ENCODE measurements around the gene TTC33. TPM values are rescaled to one million over a fixed set of nuclear protein-coding genes. Genes with fewer than 3 reads are reported as not detected.

The TTC33 gene
- polyA plus RNA-seq, 1 of the 3 experiments (the other 2 are of a cell fraction): 2.2 TPM

GRCh38 chr5:40514976-40515375, 240.8 kb downstream of the TTC33 start:
- Histone ChIP-seq H3K36me3 (replicated peaks in 1 of 2; ENCODE audit: control insufficient read depth in 1 of 2, insufficient read depth in 2 of 2, low read length in 1 of 2) (no peaks in the 10 kb centered on the region), H3K4me3 (ENCODE audit: low read depth in 2 of 2, low read length in 1 of 2) (no peak overlapping the region), H3K4me1 (ENCODE audit: control insufficient read depth in 1 of 2, insufficient read depth in 2 of 2, low read depth in 1 of 2, low read length in 1 of 2) (no peaks in the 10 kb centered on the region), H2AFZ (ENCODE audit: low read depth) (no peak overlapping the region), H3K4me2 (no peak overlapping the region), H3F3A (replicated peaks; ENCODE audit: insufficient read depth) (no peaks in the 10 kb centered on the region), H3K9me2 (no peaks in the 10 kb centered on the region), H3K79me2 (ENCODE audit: insufficient read depth) (no peaks in the 10 kb centered on the region), H3K9me3 (no peaks in the 10 kb centered on the region), H3K27ac (ENCODE audit: low read depth in 2 of 2, low read length in 1 of 2) (no peak overlapping the region), H4K20me1 (ENCODE audit: insufficient read depth) (no peaks in the 10 kb centered on the region), H3K27me3 (ENCODE audit: insufficient read depth) (no peaks in the 10 kb centered on the region), H3K9ac (no peak overlapping the region)
- 8% methylated on average over 5 of the region's 5 CpGs for WGBS (ENCODE audit: low lambda C conversion rate)
- no peak for TF ChIP-seq NFIC (IDR thresholded peaks at IDR 0.05; ENCODE audit: borderline replicate concordance)
- no peak for TF ChIP-seq GABPA (IDR thresholded peaks at IDR 0.05; ENCODE audit: low read depth)
- TF ChIP-seq, protein P1, sequence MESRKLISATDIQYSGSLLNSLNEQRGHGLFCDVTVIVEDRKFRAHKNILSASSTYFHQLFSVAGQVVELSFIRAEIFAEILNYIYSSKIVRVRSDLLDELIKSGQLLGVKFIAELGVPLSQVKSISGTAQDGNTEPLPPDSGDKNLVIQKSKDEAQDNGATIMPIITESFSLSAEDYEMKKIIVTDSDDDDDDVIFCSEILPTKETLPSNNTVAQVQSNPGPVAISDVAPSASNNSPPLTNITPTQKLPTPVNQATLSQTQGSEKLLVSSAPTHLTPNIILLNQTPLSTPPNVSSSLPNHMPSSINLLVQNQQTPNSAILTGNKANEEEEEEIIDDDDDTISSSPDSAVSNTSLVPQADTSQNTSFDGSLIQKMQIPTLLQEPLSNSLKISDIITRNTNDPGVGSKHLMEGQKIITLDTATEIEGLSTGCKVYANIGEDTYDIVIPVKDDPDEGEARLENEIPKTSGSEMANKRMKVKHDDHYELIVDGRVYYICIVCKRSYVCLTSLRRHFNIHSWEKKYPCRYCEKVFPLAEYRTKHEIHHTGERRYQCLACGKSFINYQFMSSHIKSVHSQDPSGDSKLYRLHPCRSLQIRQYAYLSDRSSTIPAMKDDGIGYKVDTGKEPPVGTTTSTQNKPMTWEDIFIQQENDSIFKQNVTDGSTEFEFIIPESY (IDR thresholded peaks at IDR 0.05; ENCODE audit: borderline replicate concordance, low read depth): no peak
- TF ChIP-seq MXI1 (IDR thresholded peaks at IDR 0.05; ENCODE audit: low read depth, low read length): no peak
- TF ChIP-seq RXRA (IDR thresholded peaks at IDR 0.05; ENCODE audit: borderline replicate concordance, low read depth): no peak
- TF ChIP-seq POLR2AphosphoS5 (IDR thresholded peaks at IDR 0.05; ENCODE audit: low read depth, low read length): no peak
- TF ChIP-seq, protein P2, sequence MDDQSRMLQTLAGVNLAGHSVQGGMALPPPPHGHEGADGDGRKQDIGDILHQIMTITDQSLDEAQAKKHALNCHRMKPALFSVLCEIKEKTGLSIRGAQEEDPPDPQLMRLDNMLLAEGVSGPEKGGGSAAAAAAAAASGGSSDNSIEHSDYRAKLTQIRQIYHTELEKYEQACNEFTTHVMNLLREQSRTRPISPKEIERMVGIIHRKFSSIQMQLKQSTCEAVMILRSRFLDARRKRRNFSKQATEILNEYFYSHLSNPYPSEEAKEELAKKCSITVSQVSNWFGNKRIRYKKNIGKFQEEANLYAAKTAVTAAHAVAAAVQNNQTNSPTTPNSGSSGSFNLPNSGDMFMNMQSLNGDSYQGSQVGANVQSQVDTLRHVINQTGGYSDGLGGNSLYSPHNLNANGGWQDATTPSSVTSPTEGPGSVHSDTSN (IDR thresholded peaks at IDR 0.05): no peak
- TF ChIP-seq RCOR1 (IDR thresholded peaks at IDR 0.05; ENCODE audit: low read length): no peak
- no peak for TF ChIP-seq RFX5 (IDR thresholded peaks at IDR 0.05; ENCODE audit: low read length)
- TF ChIP-seq JUND (IDR thresholded peaks at IDR 0.05): no peak
- no peak for TF ChIP-seq MEF2A (IDR thresholded peaks at IDR 0.05; ENCODE audit: borderline replicate concordance, low read depth)
- TF ChIP-seq TCF12 (IDR thresholded peaks at IDR 0.05): no peak
- no peak for TF ChIP-seq CHD2 (IDR thresholded peaks at IDR 0.05; ENCODE audit: low read length, partially characterized antibody)
- TF ChIP-seq RAD21 (IDR thresholded peaks at IDR 0.05; ENCODE audit: low read length): no peak
- TF ChIP-seq, protein P3, sequence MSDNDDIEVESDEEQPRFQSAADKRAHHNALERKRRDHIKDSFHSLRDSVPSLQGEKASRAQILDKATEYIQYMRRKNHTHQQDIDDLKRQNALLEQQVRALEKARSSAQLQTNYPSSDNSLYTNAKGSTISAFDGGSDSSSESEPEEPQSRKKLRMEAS (IDR thresholded peaks at IDR 0.05; ENCODE audit: low read depth): no peak
- TF ChIP-seq REST (IDR thresholded peaks at IDR 0.05; ENCODE audit: low read depth, low read length): no peak
- no peak for TF ChIP-seq TAF1 (IDR thresholded peaks at IDR 0.05; ENCODE audit: borderline replicate concordance, low read depth, low read length)
- CTCF ChIA-PET: no interaction called here
- DNase-seq: no peak
- POLR2A ChIA-PET: no interaction called here

All from SK-N-SH (cell line).